HG03196 (cell line): ENCODE measurements around the gene TGFBR3L.
"Not testable (repeated sequence)": the region's sequence is repeated elsewhere in the genome, so short reads cannot be mapped to it uniquely, and the experiment has no call there.

Source experiments
- ATAC-seq: cut with Tn5 transposase; IDR thresholded peaks from one replicate; pipeline ENCODE4 v1.9.1; 2021; ENCODE audit not compliant: unreplicated experiment

The TGFBR3L gene

GRCh38 chr19:7947939-7948338 is 33.3 kb downstream of the TGFBR3L start:
- no peak for ATAC-seq

- no peak for ATAC-seq
Observed at GRCh38 chr19:7953060-7953459, 38.4 kb downstream of the TGFBR3L start.

GRCh38 chr19:7953576-7953975 is 38.9 kb downstream of the TGFBR3L start:
- ATAC-seq, result no peak

GRCh38 chr19:7955696-7956095 is 41.1 kb downstream of the TGFBR3L start:
- no peak for ATAC-seq

GRCh38 chr19:7959211-7959610 is 44.6 kb downstream of the TGFBR3L start:
- ATAC-seq, result no peak

GRCh38 chr19:7961082-7961481 is 46.5 kb downstream of the TGFBR3L start:
- ATAC-seq, result not testable (repeated sequence)

- no peak for ATAC-seq
Observed at GRCh38 chr19:7961920-7962626, 47.4 kb downstream of the TGFBR3L start.

GRCh38 chr19:7962644-7963268 is 48.1 kb downstream of the TGFBR3L start:
- no peak for ATAC-seq

GRCh38 chr19:7963566-7963965 is 48.9 kb downstream of the TGFBR3L start:
- no peak for ATAC-seq

- ATAC-seq, result no peak
Observed at GRCh38 chr19:7965259-7965841, 50.7 kb downstream of the TGFBR3L start.

- no peak for ATAC-seq
Observed at GRCh38 chr19:7965921-7966665, 51.5 kb downstream of the TGFBR3L start.

GRCh38 chr19:7968008-7968795 is 53.6 kb downstream of the TGFBR3L start:
- ATAC-seq, result no peak
